Adrenal gland (tissue), 19 donors: ENCODE measurements around the gene PCDHA10. TPM values are rescaled to one million over a fixed set of nuclear protein-coding genes. Genes with fewer than 3 reads are reported as not detected.
"Not testable (repeated sequence)": the region's sequence is repeated elsewhere in the genome, so short reads cannot be mapped to it uniquely, and the experiment has no call there.

ENCODE experiments used
- DNase-seq, 7 donors: peaks; one replicate each; pipeline ENCODE4 v3.0.0-alpha.2; 2019 to 2020
- H3K27ac ChIP-seq, 5 donors: fragments of 200-600 bp; sonication (generic) in 4 of 5; 1 replicate in 3 of 5; 2 replicates in 2 of 5; pipeline versions ENCODE4 v1.5.1 to v1.8.0; 2016 to 2020; ENCODE audit warnings: mild to moderate bottlenecking in 1 of 5
- H3K27me3 ChIP-seq: fragments of 200-600 bp; 2 replicates; pipeline ENCODE4 v1.8.0; 2021
- H3K36me3 ChIP-seq, 2 donors: fragments of 200-600 bp; replicated peaks in 1 of 2; 1 replicate in 1 of 2; 2 replicates in 1 of 2; pipeline versions ENCODE4 v1.5.1 to v1.8.0; 2018 to 2022
- H3K4me1 ChIP-seq, 2 donors: fragments of 200-600 bp; replicated peaks in 1 of 2; 1 replicate in 1 of 2; 2 replicates in 1 of 2; pipeline versions ENCODE4 v1.5.1 to v1.8.0; 2018 to 2021
- H3K4me3 ChIP-seq, 4 donors: fragments of 200-600 bp; sonication (generic) in 3 of 4; one replicate each; pipeline ENCODE4 v1.5.1; 2016 to 2018
- H3K9me3 ChIP-seq, 3 donors: fragments of 200-600 bp; sonication (generic) in 1 of 3; replicated peaks in 1 of 3; 1 replicate in 2 of 3; 2 replicates in 1 of 3; pipeline versions ENCODE4 v1.5.1 to v1.8.0; 2016 to 2021
- POLR2A ChIP-seq, 2 donors: fragments of 450-650 bp; IDR thresholded peaks; one replicate each; pipeline ENCODE4 v1.6.1; 2017; ENCODE audit warnings: antibody characterized with exemption in 2 of 2, mild to moderate bottlenecking in 2 of 2, moderate library complexity in 1 of 2
- WGBS, 4 donors: extraction: QIAGEN DNeasy Blood & Tissue Kit in 2 of 4; methylation state at CpG; one replicate each; pipeline versions ENCODE4 v1.1.5 to v1.1.7; 2013 to 2017; 5-methylcytosine and 5-hydroxymethylcytosine counted together
- intact Hi-C, 2 donors: fragments of 100-400 bp; cut with DNase I; formaldehyde crosslinking; loops; one replicate each; pipeline versions ENCODE4 v1.14.1 to v1.15.0; 2022 to 2023
- long read RNA-seq, 10 donors: library from polyadenylated mRNA in 3 of 10; unstranded in 2 of 10; stranded (forward) in 1 of 10; transcript quantifications; one replicate each; pipeline ENCODE4 v2.0.0 and lab custom pipeline, GENCODE V29; 2021 to 2026
- polyA plus RNA-seq, 3 donors: library from polyadenylated mRNA; stranded (reverse); fragments of 200-250 nt in 2 of 3; fragments of 350-450 nt in 1 of 3; fragmentation: Illumina TruSeq in 1 of 3; extraction: RNeasy Lipid Tissue Mini Kit (QIAGEN cat#74804) in 1 of 3; gene quantifications; one replicate each; pipeline ENCODE4 v1.2.3, GENCODE V29; 2013 to 2014
- total RNA-seq, 9 donors: library from RNA; depleted of rRNA in 4 of 9; stranded (reverse); fragments of >200 nt in 4 of 9; fragments of 120-200 nt in 1 of 9; fragmentation: NEBNext Ultra II Directional in 1 of 9; extraction: Animal tissue kit (Norgen Biotek cat#: 25700) in 1 of 9; gene quantifications; one replicate each; pipeline versions ENCODE4 v1.1.0 to v1.2.4, GENCODE V29; 2013 to 2023
- TF ChIP-seq, protein P1 (sequence below), 6 experiments: fragments of 450-650 bp in 4 of 6; fragments of 200-600 bp in 2 of 6; sonication (generic) in 1 of 6; IDR thresholded peaks; 1 replicate in 5 of 6; 2 replicates in 1 of 6; pipeline versions ENCODE4 v1.5.1 to v1.8.0; 2016 to 2021; ENCODE audit warnings: antibody characterized with exemption in 6 of 6, mild to moderate bottlenecking in 2 of 6, moderate library complexity in 1 of 6
- donor health status: healthy with polysubstance abuse.
- donor health status: Bipolar disorder and iron deficiency.
- donor health status: DM: yes; HTN: yes; CAD: no.
- donor health status: DM: no; HTN: no; CAD: no.
- donor health status: DM: no; HTN: no; CAD: no.
- donor health status: DM: yes; HTN: yes; CAD: no.

PCDHA10 gene
- total RNA-seq = 1 to 10 TPM in 3 of 9 donors, under 1 TPM in 6; 0.17 to 1.8 (median 0.48) TPM
- under 1 TPM; under 0.01 to 0.81 (median 0.32) TPM for polyA plus RNA-seq
- long read RNA-seq, donor 1 = 0 reads
- long read RNA-seq, donor 2 = 0 reads
- long read RNA-seq, donor 3 = 0 reads
- long read RNA-seq, donor 4 = 0 reads
- long read RNA-seq, donor 5 = 0 reads
- long read RNA-seq, donor 6, full-length matches to known transcripts = 2 of 2 reads
- long read RNA-seq, donor 6, partial matches to known transcripts = 0 of 2 reads
- long read RNA-seq, donor 6, other reads (novel, unspliced or antisense) = 0 of 2 reads
- long read RNA-seq, donor 7 = 0 reads
- long read RNA-seq, donor 8 = 0 reads
- long read RNA-seq, donor 9 = 0 reads
- long read RNA-seq, donor 10 = 0 reads

DNA sequence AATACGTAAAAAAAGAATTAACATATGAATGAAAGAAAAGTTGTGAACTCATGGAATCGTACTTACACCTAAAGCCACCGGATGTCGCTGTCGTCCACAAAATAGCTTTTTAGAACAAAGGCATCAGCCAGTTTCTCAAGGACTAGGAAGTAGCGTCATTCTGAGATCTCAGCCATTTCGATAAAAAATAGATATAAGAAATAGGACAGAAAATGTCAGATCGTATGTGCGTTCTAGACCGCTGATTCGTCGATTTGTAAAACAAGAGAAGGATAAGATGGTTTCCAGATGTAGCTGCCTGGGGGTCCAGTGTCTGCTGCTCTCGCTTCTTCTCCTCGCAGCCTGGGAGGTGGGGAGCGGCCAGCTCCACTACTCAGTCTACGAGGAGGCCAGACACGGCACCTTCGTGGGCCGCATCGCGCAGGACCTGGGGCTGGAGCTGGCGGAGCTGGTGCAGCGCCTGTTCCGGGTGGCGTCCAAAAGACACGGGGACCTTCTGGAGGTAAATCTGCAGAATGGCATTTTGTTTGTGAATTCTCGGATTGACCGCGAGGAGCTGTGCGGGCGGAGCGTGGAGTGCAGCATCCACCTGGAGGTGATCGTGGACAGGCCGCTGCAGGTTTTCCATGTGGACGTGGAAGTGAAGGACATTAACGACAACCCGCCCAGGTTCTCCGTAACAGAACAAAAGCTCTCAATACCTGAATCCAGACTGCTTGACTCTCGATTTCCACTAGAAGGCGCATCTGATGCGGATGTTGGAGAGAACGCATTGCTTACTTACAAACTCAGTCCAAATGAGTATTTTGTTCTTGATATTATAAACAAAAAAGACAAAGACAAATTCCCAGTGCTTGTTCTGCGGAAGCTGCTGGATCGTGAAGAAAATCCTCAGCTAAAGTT lies at the start of gene PCDHA10:
TSS of gene PCDHA10 (plus strand) at position 126 of the 903 bp plus-strand sequence. CDS start at position 278, 152 bp downstream.
- peaks cover 6% of the 10 kb centered on the region for H3K27me3 ChIP-seq
- H3K4me3 ChIP-seq = peak within 1 kb of the TSS in 1 of 4 donors; percentile 2
- no peaks in the 10 kb centered on the region for H3K4me1 ChIP-seq
- H3K36me3 ChIP-seq = no peaks in the 10 kb centered on the region
- 16 to 22% (median 22%) methylated on average over 43 to 44 of the region's 44 CpGs; no CpG with 5 or more reads in 1 of the 4 donors for WGBS, 4 donors
- peaks cover 0 to 12% (median 0%) of the 10 kb centered on the region in 3 donors for H3K9me3 ChIP-seq
- DNase-seq = no peak
- TF ChIP-seq, protein P1, sequence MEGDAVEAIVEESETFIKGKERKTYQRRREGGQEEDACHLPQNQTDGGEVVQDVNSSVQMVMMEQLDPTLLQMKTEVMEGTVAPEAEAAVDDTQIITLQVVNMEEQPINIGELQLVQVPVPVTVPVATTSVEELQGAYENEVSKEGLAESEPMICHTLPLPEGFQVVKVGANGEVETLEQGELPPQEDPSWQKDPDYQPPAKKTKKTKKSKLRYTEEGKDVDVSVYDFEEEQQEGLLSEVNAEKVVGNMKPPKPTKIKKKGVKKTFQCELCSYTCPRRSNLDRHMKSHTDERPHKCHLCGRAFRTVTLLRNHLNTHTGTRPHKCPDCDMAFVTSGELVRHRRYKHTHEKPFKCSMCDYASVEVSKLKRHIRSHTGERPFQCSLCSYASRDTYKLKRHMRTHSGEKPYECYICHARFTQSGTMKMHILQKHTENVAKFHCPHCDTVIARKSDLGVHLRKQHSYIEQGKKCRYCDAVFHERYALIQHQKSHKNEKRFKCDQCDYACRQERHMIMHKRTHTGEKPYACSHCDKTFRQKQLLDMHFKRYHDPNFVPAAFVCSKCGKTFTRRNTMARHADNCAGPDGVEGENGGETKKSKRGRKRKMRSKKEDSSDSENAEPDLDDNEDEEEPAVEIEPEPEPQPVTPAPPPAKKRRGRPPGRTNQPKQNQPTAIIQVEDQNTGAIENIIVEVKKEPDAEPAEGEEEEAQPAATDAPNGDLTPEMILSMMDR (IDR thresholded peaks at IDR 0.05) = peak in 3 of 6 experiments; percentile 16 to 26 (median 25)
- TF ChIP-seq POLR2A (IDR thresholded peaks at IDR 0.05) = no peak
- intact Hi-C loops = no loop called here
- H3K27ac ChIP-seq = no peak within 1 kb of the TSS

DNA sequence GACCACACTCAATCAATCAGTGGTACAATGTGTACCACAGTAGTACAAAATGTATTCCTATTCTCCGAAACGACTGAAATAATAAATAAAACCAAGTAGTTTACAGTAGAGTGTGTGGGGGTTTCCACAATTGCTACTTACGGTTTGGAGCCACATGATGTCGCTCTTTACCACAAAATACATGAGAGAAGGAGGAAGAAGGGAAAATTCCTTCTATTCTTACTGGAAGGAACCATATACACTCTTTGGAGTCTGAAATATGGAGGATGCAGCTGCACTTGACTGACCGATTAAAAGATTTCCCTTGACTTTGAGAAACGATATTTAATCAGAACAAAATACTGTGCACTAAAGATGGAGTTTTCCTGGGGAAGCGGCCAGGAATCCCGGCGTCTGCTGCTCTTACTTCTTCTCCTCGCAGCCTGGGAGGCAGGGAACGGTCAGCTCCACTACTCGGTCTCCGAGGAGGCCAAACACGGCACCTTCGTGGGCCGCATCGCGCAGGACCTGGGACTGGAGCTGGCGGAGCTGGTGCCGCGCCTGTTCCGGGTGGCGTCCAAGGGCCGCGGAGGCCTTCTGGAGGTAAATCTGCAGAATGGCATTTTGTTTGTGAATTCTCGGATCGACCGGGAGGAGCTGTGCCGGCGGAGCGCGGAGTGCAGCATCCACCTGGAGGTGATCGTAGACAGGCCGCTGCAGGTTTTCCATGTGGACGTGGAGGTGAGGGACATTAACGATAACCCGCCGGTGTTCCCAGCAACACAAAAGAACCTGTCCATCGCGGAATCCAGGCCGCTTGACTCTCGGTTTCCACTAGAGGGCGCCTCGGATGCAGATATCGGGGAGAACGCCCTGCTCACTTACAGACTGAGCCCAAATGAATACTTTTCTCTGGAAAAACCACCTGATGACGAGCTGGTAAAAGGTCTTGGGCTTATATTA lies 48.6 kb upstream of the PCDHA10 start, which contains the start of gene PCDHA4:
TSS of gene PCDHA4 (plus strand) at position 235 of the 942 bp plus-strand sequence.
- no peaks in the 10 kb centered on the region for H3K9me3 ChIP-seq
- no peaks in the 10 kb centered on the region for H3K36me3 ChIP-seq
- intact Hi-C loops = no loop called here
- 14 to 30% (median 16%) methylated on average over 27 to 39 of the region's 47 CpGs for WGBS, 4 donors
- H3K27me3 ChIP-seq = no peaks in the 10 kb centered on the region
- no peak within 1 kb of the TSS for H3K27ac ChIP-seq
- H3K4me1 ChIP-seq = no peaks in the 10 kb centered on the region
- no peak for DNase-seq
- TF ChIP-seq, protein P1 (IDR thresholded peaks at IDR 0.05) = peak in 2 of 6 experiments; percentile 3 to 15
- TF ChIP-seq POLR2A (IDR thresholded peaks at IDR 0.05) = no peak
- no peak within 1 kb of the TSS for H3K4me3 ChIP-seq

- H3K27ac ChIP-seq, H3K9me3 ChIP-seq, intact Hi-C loops, H3K4me1 ChIP-seq, H3K27me3 ChIP-seq, H3K36me3 ChIP-seq, DNase-seq, H3K4me3 ChIP-seq: not testable (repeated sequence)
- 52 to 69% (median 55%) methylated on average over 41 to 62 of the region's 62 CpGs for WGBS, 4 donors
Observed at GRCh38 chr5:140808241-140808888, 47.3 kb upstream of the PCDHA10 start.

GRCh38 chr5:140808889-140809291 lies 46.8 kb upstream of the PCDHA10 start:
- H3K36me3 ChIP-seq = no peaks in the 10 kb centered on the region
- H3K27ac ChIP-seq = no peak overlapping the region
- H3K9me3 ChIP-seq = no peaks in the 10 kb centered on the region
- no peak overlapping the region for H3K4me3 ChIP-seq
- H3K4me1 ChIP-seq = no peaks in the 10 kb centered on the region
- intact Hi-C loops = no loop called here
- no peak for TF ChIP-seq POLR2A (IDR thresholded peaks at IDR 0.05)
- TF ChIP-seq, protein P1 (IDR thresholded peaks at IDR 0.05) = no peak
- 57 to 85% (median 66%) methylated on average over 7 to 43 of the region's 43 CpGs for WGBS, 4 donors
- no peak for DNase-seq
- no peaks in the 10 kb centered on the region for H3K27me3 ChIP-seq
